ENCODE measurements around the gene C16orf86.

Gene C16orf86, protein sequence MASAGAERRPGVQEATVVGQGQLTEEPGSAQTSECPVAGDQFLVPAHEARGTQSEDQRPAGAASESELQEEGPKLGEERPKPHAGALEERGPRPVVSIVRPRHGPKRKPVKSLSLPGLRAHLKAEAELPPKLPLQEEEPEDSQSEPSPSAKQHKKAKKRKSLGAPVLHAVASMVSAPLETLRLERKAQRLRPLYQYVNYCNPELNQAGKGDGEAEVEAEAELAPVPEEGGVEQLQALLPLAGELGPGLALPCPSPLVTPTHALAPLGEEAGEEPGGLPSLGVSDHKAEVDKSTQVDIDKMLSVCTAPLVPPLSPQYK

DNA sequence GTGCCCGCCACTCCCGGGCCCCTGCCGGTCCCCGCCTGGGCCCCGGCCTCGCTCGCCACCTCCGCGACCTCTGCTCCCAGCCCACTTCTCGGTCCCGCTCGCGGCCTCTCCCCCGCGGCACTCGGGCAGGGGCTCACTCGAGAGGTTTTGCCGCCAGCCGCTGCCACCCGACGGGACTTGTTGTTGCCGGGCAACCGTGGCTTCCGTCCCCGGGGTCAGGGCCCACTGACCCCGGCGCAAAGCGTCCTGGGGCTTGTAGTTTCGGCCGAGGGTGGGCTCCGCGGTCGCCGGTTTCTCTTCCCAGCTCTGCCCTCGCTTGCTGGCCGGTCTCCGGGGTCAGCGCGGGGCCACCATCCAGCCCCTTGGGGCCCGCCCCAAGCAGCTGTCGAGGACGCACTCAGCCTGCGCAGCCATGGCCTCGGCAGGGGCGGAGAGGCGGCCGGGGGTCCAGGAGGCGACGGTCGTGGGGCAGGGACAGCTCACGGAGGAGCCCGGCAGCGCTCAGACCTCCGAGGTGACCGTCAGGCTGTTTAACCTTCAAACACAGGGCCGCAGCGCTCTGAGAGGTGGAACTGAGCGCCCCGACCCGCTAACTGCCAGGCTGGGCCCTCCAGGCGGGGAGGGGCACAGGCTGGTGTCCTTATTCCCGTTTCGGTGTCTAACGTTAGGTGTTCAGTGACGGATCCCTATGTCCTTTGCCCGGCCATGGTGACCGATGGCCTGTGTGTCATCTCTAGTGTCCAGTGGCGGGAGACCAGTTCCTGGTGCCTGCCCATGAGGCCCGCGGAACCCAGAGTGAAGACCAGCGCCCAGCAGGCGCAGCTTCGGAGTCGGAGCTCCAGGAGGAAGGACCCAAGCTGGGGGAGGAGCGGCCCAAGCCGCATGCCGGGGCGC lies at the start of gene C16orf86, which contains the start of gene ENKD1:
Gene C16orf86 (plus strand): TSS at position 256 of the 894 bp plus-strand sequence. CDS start 157 bp downstream, at position 413.
Gene ENKD1 (minus strand): TSS at position 192 of the 894 bp plus-strand sequence. CDS start 308 bp downstream, outside the sequence.
- H3K4me3 ChIP-seq: peak within 1 kb of the TSS; percentile 64 to 91 (median 72)
- H3K27ac ChIP-seq: peak within 1 kb of the TSS; percentile 82 to 95 (median 90)

DNA sequence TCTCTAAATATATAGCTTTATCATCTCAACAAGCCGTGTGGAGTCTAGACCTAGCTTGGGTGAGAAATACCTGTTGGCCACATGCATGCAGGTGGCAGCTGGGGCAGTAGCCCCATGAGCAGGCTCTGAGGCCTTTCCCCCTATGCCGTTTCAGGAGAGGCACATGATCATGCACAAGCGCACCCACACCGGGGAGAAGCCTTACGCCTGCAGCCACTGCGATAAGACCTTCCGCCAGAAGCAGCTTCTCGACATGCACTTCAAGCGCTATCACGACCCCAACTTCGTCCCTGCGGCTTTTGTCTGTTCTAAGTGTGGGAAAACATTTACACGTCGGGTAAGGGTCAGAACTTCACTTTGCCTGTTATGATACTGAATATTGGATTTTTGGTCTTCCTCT lies 38.4 kb upstream of the C16orf86 start:
- no peak overlapping the region for H3K27ac ChIP-seq
- H3K4me3 ChIP-seq: no peak overlapping the region

DNA sequence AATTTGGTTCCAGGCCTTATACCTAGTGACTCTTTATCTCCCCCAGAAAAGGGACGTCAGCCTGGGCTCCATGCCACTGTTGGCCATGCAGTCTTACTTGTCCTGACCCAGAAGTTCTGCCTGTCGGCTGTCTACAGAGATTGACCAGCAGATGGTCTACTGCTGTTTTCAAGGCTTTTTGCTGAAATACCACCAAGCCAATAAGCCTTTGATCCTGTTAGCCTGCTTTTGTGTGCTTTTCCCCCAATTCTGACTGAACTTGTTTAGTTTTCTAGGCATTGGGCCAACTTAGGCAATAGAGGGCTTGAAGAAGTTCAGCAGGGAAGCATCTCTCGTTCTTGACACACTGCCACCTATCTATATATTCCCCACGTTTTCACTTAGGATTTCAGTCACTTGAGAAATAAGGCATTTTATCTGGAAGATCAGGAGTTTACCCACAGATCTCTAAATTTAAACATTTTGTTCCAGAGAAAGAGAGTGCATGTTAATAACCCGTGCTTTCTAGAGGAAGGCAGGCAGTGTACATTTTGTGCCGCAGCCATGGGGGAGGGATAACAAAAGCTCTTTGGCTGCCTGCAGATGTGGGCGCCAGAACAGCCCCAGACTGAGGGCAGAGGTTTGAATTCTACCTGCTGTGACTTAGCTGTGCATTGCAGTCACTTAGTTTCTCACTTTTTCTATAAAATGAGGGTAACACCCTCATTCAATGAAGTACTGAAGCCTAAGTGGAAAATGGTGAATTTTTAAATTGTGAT lies 34.0 kb upstream of the C16orf86 start:
- Histone ChIP-seq H3K4me3 (no peak overlapping the region), H3K27ac (no peak overlapping the region)

DNA sequence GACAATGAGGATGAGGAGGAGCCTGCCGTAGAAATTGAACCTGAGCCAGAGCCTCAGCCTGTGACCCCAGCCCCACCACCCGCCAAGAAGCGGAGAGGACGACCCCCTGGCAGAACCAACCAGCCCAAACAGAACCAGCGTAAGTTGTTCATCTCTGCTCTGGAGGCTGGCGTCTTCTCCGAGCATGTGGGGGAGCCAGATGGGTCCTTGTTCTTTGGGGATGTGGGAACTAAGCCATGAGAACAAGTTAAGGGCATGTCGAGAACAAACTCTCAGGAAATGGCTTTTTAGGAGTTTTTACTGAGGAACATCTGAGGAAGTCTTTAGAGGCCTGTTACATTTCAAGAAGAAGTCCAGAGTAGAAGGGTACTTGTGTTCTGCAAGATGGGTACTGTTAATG lies 29.9 kb upstream of the C16orf86 start:
- Histone ChIP-seq H3K27ac (no peak overlapping the region), H3K4me3 (no peak overlapping the region)

DNA sequence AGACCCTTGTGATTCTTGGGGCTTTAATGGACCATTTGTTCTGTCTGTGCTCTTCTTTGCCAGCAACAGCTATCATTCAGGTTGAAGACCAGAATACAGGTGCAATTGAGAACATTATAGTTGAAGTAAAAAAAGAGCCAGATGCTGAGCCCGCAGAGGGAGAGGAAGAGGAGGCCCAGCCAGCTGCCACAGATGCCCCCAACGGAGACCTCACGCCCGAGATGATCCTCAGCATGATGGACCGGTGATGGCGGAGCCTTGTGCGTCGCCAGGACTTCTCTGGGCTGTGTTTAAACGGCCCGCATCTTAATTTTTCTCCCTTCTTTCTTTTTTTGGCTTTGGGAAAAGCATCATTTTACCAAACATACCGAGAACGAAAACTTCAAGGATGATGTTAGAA lies 29.0 kb upstream of the C16orf86 start:
- Histone ChIP-seq H3K4me3 (no peak overlapping the region), H3K27ac (no peak overlapping the region)

DNA sequence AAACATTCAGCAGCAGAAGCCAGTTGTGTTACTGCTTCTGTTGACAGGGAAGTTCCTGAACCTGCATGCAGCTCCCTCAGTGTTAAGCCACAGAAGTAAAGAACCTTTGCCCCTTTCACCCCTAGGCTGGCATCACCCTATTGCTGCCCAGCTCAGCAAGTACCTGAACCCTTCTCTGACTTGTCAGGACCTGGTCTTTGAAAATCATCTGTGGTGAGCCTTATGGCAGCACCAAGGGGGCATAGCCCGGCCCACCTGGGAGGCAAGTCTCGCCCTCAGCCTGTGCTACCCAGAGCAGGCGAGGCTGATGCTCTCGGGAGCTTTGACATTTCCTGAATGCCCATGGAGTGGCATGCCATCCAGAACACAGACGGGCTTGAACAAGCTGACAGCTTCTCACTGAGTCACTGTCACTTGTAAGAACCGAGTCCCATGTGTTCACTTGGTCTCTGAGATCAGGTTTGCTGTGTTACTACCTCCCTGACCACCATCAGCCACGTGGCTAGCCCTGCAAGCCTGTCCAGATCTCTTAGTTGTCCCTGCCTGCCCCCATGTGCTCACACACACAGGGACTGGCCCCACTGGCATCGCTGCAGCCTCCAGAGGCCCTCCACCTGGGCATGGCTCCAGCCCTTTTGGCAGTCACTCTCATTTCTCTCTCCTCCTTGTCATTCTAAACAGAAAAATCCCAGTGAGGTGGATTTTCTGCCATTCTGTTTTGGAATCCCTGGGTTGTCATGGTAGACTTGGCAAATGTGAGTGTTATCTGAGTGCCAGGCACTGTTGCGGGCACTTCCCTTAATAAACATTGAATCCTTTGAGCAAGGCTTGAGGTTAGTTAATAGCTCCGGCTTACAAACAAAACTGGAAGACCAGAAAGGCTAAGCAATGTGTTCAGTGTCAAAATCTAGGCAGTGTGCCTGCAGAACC lies 24.6 kb upstream of the C16orf86 start:
- no peak overlapping the region for H3K4me3 ChIP-seq
- H3K27ac ChIP-seq: no peak overlapping the region

DNA sequence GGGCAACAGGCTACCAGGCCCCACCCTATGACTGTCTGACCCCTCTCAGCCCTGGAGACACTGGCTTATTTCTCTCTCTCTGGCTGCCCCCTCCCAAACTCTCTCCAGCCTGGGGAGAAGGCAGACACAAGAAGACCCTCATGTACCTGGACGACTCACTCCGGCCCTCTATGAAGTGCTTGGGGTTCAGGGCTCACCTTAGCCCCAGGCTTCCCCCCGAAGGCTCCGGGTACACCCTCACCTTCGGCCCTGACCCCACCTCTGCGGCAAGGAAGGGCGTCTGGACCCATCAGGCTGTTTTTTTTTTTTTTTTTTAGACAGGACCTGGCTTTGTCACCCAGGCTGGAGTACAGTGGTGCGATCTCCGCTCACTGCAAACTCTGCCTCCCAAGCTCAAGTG lies 22.6 kb upstream of the C16orf86 start:
- H3K27ac ChIP-seq: no peak overlapping the region
- no peak overlapping the region for H3K4me3 ChIP-seq

DNA sequence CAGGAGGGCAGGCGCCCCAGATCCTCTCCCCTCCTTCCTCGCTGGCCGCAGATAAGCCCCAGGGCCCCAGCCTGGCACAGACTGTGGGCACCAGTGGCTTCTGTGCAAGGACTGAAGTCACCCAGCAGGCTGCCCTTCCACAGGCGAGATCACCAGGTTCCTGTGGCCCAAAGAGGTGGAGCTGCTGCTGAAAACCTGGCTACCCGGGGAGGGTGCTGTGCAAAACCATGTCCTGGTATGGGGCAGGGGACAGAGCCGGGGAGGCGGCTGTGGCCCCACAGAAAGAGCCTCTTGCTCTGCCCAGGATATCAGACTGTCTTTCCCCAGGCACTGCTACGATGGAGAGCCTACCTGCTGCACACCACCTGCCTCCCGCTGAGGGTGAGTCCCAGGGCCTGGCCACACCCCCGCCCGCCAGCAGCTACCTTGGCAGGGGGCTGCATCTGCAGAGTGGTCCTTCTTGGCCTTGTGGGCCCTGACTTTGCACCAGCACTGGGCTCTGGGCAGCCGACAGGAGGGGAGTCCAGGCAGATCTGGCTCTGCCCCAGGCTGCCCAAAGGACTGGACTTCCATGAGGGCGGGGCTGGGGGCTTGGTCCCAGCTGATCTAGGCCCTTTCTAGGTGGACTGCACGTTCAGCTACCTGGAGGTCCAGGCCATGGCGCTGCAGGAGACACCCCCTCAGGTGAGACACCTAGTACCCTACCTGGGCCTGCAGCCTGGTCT lies 21.1 kb upstream of the C16orf86 start:
- Histone ChIP-seq H3K4me3 (peak overlapping the region; percentile 29 to 45 (median 35)), H3K27ac (peak overlapping the region in 17 of 21 experiments; percentile 4 to 90 (median 66))

DNA sequence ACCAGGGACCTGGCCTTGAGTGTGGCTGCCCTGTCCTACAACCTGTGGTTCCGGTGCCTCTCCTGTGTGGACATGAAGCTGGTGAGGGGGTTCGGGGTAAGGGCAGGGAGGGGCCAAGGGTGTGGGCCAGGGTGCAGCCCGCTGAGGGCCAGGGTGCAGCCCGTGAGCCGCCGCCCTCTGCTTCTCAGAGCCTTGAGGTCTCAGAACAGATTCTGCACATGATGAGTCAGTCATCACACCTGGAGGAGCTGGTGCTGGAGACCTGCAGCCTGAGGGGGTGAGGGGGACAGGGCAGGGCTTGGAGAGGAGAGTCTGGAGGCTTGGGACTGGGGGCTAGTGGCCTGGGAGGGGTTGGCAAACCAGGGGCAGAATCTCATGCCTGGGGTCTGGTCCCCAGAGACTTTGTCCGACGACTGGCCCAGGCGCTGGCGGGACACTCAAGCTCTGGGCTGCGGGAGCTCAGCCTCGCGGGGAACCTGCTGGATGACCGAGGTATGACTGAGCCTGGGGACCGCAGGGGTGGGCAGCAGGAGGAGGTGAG lies 19.4 kb upstream of the C16orf86 start:
- no peak overlapping the region for H3K4me3 ChIP-seq
- H3K27ac ChIP-seq: no peak overlapping the region

DNA sequence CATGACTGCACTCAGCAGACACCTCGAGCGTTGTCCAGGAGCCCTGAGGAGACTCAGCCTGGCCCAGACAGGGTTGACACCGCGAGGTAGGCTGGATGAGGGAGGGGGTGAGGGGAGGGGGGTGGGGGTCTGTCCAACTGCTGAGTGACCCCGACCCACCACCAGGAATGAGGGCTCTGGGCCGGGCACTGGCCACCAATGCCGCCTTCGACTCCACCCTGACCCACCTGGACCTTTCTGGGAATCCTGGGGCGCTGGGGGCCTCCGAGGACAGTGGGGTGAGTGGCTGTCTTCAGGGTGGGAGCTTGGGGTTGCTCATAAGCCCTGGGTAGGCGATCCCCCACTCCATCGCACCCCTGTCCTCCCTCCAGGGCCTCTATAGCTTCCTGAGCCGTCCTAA lies 18.9 kb upstream of the C16orf86 start:
- Histone ChIP-seq H3K27ac (no peak overlapping the region), H3K4me3 (no peak overlapping the region)

DNA sequence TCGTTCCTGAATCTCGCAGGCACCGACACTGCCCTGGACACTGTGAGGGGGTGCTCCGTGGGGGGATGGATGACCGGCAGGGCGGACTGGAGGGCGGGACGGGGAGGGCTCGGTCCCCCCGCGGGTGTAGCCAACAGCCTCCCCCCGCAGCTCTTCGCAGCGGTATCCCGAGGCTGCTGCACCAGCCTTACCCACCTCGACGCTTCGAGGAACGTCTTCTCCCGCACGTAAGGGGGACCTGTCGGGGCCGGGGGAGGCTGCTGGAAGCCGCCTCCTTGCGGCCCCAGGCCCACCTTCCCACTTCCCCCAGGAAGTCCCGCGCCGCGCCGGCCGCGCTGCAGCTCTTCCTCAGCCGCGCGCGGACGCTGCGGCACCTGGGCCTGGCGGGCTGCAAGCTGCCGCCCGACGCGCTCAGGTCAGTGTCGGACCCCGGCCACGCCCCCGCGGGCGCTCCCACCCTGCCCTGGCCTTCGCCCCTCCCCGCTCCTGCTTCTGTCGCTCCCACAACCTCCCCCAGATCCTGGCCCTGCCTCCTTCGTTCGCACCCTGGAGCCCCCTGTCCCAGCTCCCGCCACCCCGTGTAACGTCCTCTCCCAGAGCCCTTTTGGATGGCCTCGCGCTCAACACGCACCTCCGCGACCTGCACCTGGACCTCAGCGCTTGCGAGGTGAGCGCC lies 18.4 kb upstream of the C16orf86 start:
- H3K27ac ChIP-seq: no peak overlapping the region
- no peak overlapping the region for H3K4me3 ChIP-seq

DNA sequence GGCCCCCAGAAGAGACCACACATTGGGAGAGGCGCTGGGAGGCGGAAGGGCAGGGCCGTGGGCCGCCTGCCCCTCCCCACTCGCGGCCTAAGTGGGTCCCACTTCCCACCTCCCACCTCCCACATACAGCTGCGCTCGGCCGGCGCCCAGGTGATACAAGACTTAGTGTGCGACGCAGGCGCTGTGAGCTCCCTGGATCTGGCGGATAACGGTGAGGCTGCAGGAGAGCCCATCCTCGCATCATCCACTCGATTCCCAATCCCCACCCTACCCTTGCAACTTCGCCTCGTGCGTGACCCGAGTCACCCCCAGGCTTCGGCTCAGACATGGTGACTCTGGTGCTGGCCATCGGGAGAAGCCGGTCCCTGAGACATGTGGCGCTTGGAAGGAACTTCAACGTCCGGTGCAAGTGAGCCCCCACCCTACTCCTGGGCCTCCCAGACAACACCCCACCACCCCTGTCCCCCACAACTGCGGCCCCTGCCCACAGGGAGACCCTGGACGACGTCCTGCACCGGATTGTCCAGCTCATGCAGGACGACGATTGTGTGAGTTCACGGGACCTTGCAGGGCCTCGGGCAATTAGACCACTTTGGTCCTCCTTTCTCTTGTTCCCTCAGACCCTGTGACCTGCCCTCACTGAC lies 17.7 kb upstream of the C16orf86 start:
- Histone ChIP-seq H3K27ac (no peak overlapping the region), H3K4me3 (no peak overlapping the region)

DNA sequence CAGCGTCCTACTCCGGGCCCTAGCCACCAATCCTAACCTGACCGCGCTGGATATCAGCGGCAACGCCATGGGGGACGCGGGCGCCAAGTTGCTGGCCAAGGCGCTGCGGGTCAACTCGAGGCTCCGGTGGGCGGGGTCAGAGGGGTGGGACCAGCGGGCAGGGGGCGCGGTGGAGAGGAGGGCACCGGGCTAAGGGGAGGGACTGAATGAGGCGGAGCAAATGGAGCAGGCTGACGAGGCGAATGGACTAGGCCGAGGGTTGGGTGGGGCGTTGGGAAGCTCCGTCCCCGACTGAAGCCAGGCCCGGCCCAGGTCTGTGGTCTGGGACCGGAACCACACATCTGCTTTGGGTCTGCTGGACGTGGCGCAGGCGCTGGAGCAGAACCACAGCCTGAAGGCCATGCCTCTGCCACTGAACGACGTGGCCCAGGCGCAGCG lies 17.1 kb upstream of the C16orf86 start:
- no peak overlapping the region for H3K27ac ChIP-seq
- H3K4me3 ChIP-seq: no peak overlapping the region

DNA sequence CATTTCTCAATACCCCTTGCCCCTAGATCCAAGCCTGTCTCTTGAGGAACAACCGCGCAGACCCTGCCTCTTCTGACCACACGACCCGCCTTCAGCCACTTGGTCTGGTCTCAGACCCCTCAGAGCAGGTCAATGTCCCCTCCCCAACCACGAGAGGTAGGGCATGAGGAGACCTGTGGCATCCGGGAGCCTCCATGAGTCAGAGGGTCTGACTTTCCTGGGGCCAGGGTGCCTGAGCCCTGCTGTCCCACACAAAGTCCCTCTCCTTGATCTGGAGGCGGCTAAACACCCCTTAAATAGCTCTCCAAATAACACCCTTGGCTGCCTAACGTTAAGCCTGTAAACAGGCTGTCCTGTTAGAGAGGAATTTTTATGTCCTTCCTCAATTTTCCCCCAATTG lies 16.6 kb upstream of the C16orf86 start:
- H3K4me3 ChIP-seq: no peak overlapping the region

DNA sequence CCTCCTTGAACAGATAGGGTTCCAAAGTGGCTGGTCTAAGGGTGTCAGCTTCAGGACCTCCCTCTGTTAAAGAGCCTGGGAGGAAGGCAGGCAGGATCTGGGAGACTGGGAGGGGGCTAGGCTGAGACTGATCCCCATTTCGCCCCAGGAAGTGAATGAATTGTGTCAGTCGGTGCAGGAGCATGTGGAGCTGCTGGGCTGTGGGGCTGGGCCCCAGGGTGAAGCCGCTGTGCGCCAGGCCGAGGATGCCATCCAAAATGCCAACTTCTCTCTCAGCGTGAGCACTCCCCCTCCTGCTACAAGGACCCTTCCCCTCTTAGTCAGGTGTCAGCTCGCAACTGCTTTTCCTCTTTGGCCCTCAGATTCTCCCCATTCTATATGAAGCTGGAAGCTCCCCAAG lies 15.6 kb upstream of the C16orf86 start:
- H3K4me3 ChIP-seq: no peak overlapping the region
- H3K27ac ChIP-seq: no peak overlapping the region

More for the DNA sequence above, 16.6 kb upstream of the C16orf86 start:
- no peak overlapping the region for H3K27ac ChIP-seq

DNA sequence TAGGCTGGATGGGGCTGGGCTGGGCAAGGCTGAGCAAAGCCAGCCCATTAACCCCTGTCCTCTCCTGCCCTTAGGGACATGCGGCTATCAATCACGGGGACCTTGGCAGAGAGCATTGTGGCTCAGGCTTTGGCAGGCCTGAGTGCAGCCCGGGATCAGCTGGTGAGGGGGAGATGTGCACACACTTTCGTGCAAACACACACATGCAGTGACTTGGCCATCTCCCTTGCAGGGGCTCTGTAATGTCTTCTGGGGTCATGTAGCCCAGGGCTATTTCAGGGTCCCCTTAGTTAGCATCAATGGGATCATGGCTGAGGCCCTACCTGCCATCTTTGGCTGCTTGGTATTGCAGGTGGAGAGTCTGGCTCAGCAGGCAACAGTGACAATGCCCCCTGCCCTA lies 14.8 kb upstream of the C16orf86 start:
- Histone ChIP-seq H3K27ac (no peak overlapping the region), H3K4me3 (no peak overlapping the region)

DNA sequence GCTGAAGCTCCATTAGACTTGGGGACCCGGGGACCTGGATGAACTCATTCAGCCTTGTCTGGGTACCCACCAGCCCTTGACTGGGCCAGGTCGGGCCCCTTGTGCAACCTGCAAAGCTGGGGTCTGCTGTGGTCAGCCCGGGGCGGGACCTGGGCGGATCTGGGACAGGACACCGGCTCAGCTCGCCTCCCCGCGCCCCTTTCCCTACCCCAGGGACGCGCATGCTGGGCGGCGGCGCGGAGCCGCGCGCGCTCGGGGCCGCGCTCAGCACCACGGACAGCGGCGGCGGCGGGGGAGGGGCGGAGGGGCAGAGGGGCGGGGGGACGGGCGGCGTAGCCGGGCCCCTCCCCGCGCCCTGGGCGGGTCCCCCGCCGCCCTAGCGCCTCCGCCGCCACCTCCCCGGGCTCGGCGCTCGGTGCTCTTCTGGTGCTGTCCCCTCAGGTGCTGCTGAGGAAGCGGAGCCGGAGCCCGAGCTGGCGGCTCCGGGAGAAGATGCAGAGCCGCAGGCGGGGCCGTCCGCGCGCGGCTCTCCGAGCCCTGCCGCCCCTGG lies 14.0 kb upstream of the C16orf86 start:
- Histone ChIP-seq H3K4me3 (peak overlapping the region in 3 of 7 experiments; percentile 7 to 25 (median 18)), H3K27ac (no peak overlapping the region)

All from skin epidermis (tissue), 12 donors.